Glutamatergic neuron (in vitro differentiated cells): ENCODE data around the gene CHKA. TPM values are rescaled to one million over a fixed set of nuclear protein-coding genes. Genes with fewer than 3 reads are reported as not detected.

Experiments
- DNase-seq: peaks from one replicate; pipeline ENCODE4 v3.0.0; 2022
- H3K27ac Mint-ChIP-seq: one replicate; pipeline ENCODE4 v1.8.0; 2020; ENCODE audit warnings: mild to moderate bottlenecking, mixed read lengths, inconsistent platforms; ENCODE audit not compliant: unreplicated experiment
- H3K27me3 Mint-ChIP-seq: one replicate; pipeline ENCODE4 v1.8.0; 2020; ENCODE audit warnings: mild to moderate bottlenecking, moderate library complexity, mixed read lengths, inconsistent platforms; ENCODE audit not compliant: unreplicated experiment
- H3K36me3 Mint-ChIP-seq: one replicate; pipeline ENCODE4 v1.8.0; 2020; ENCODE audit warnings: mild to moderate bottlenecking, mixed read lengths, inconsistent platforms; ENCODE audit not compliant: unreplicated experiment
- H3K4me1 Mint-ChIP-seq: one replicate; pipeline ENCODE4 v1.8.0; 2020; ENCODE audit warnings: mild to moderate bottlenecking, low read depth, mixed read lengths, inconsistent platforms; ENCODE audit not compliant: unreplicated experiment
- H3K4me3 Mint-ChIP-seq: one replicate; pipeline ENCODE4 v1.8.0; 2020; ENCODE audit warnings: mild to moderate bottlenecking, mixed read lengths, inconsistent platforms; ENCODE audit not compliant: unreplicated experiment
- H3K9me3 Mint-ChIP-seq: one replicate; pipeline ENCODE4 v1.8.0; 2020; ENCODE audit warnings: mild to moderate bottlenecking, moderate library complexity, mixed read lengths, inconsistent platforms; ENCODE audit not compliant: unreplicated experiment
- total RNA-seq: library from RNA; stranded (reverse); fragmentation: NEBNext Ultra II Directional; extraction: Animal tissue kit (Norgen Biotek cat#: 25700); gene quantifications from one replicate; pipeline ENCODE4 v1.2.1, GENCODE V29; 2021; ENCODE audit not compliant: unreplicated experiment
- TF ChIP-seq, protein P1 (sequence below): fragments of 200-600 bp; sonication (generic); IDR thresholded peaks from one replicate; pipeline ENCODE4 v1.5.0; 2021; ENCODE audit not compliant: partially characterized antibody, unreplicated experiment

Gene CHKA
- total RNA-seq, 1 donor from 2014 or later, result 74.1 TPM

- Mint-ChIP-seq H3K27me3 (peaks cover 7% of the 10 kb centered on the region), H3K9me3 (peaks cover 8% of the 10 kb centered on the region), H3K4me3 (no peak overlapping the region), H3K36me3 (peaks cover 10% of the 10 kb centered on the region), H3K27ac (no peak overlapping the region), H3K4me1 (peaks cover 7% of the 10 kb centered on the region)
- DNase-seq, result no peak
- TF ChIP-seq, protein P1, sequence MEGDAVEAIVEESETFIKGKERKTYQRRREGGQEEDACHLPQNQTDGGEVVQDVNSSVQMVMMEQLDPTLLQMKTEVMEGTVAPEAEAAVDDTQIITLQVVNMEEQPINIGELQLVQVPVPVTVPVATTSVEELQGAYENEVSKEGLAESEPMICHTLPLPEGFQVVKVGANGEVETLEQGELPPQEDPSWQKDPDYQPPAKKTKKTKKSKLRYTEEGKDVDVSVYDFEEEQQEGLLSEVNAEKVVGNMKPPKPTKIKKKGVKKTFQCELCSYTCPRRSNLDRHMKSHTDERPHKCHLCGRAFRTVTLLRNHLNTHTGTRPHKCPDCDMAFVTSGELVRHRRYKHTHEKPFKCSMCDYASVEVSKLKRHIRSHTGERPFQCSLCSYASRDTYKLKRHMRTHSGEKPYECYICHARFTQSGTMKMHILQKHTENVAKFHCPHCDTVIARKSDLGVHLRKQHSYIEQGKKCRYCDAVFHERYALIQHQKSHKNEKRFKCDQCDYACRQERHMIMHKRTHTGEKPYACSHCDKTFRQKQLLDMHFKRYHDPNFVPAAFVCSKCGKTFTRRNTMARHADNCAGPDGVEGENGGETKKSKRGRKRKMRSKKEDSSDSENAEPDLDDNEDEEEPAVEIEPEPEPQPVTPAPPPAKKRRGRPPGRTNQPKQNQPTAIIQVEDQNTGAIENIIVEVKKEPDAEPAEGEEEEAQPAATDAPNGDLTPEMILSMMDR, result no peak
Observed at GRCh38 chr11:68026391-68027105, 94.6 kb downstream of the CHKA start.

DNA sequence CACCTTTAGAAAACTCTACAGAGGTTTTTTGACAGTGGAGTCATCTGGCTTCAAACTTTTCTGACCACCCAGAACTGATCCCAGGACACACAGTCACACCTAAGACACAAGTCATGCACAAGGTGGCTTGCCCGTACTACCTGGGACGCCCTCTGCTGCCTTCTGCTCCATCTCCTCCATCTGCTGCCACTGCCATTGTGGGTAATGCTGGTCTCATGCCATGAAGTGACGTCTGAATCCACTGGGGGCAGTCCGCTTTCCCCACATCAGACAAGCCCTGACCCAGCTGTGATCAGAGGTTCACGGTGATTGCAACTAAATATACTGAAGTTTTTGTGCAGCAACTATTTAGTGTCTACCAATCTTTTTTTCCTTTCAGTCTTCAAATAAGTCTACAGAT lies 96.1 kb downstream of the CHKA start:
- Mint-ChIP-seq H3K36me3 (peaks cover 10% of the 10 kb centered on the region), H3K27ac (no peak overlapping the region), H3K4me3 (no peak overlapping the region), H3K4me1 (peaks cover 4% of the 10 kb centered on the region), H3K27me3 (peaks cover 4% of the 10 kb centered on the region), H3K9me3 (peaks cover 8% of the 10 kb centered on the region)
- DNase-seq, result no peak
- TF ChIP-seq, protein P1, result no peak

- TF ChIP-seq, protein P1, result no peak
- H3K9me3 Mint-ChIP-seq, result peaks cover 9% of the 10 kb centered on the region
- DNase-seq, result no peak
- H3K36me3 Mint-ChIP-seq, result peaks cover 10% of the 10 kb centered on the region
- H3K4me1 Mint-ChIP-seq, result peaks cover 4% of the 10 kb centered on the region
- no peak overlapping the region for H3K27ac Mint-ChIP-seq
- H3K4me3 Mint-ChIP-seq, result no peak overlapping the region
- H3K27me3 Mint-ChIP-seq, result peaks cover 2% of the 10 kb centered on the region
Observed at GRCh38 chr11:68024508-68024907, 96.7 kb downstream of the CHKA start.

- H3K36me3 Mint-ChIP-seq, result peaks cover 10% of the 10 kb centered on the region
- H3K4me1 Mint-ChIP-seq, result peaks cover 4% of the 10 kb centered on the region
- DNase-seq, result no peak
- H3K27me3 Mint-ChIP-seq, result no peaks in the 10 kb centered on the region
- H3K27ac Mint-ChIP-seq, result no peak overlapping the region
- H3K9me3 Mint-ChIP-seq, result peaks cover 8% of the 10 kb centered on the region
- TF ChIP-seq, protein P1, result no peak
- H3K4me3 Mint-ChIP-seq, result no peak overlapping the region
Observed at GRCh38 chr11:68022531-68022930, 98.7 kb downstream of the CHKA start.

- peaks cover 4% of the 10 kb centered on the region for H3K27me3 Mint-ChIP-seq
- peaks cover 9% of the 10 kb centered on the region for H3K9me3 Mint-ChIP-seq
- no peak overlapping the region for H3K4me3 Mint-ChIP-seq
- H3K36me3 Mint-ChIP-seq, result peaks cover 10% of the 10 kb centered on the region
- H3K4me1 Mint-ChIP-seq, result peaks cover 8% of the 10 kb centered on the region
- TF ChIP-seq, protein P1, result no peak
- no peak for DNase-seq
- H3K27ac Mint-ChIP-seq, result no peak overlapping the region
Observed at GRCh38 chr11:68021167-68021787, 99.9 kb downstream of the CHKA start.
